GM18502 (cell line): Measurements from ENCODE around the gene INVS.
"Not testable (repeated sequence)": the region's sequence is repeated elsewhere in the genome, so short reads cannot be mapped to it uniquely, and the experiment has no call there.

ENCODE experiments used
- ATAC-seq: cut with Tn5 transposase; IDR thresholded peaks from one replicate; pipeline ENCODE4 v1.9.1; 2021; ENCODE audit warnings: mild to moderate bottlenecking; ENCODE audit not compliant: unreplicated experiment, poor library complexity

Gene INVS, protein sequence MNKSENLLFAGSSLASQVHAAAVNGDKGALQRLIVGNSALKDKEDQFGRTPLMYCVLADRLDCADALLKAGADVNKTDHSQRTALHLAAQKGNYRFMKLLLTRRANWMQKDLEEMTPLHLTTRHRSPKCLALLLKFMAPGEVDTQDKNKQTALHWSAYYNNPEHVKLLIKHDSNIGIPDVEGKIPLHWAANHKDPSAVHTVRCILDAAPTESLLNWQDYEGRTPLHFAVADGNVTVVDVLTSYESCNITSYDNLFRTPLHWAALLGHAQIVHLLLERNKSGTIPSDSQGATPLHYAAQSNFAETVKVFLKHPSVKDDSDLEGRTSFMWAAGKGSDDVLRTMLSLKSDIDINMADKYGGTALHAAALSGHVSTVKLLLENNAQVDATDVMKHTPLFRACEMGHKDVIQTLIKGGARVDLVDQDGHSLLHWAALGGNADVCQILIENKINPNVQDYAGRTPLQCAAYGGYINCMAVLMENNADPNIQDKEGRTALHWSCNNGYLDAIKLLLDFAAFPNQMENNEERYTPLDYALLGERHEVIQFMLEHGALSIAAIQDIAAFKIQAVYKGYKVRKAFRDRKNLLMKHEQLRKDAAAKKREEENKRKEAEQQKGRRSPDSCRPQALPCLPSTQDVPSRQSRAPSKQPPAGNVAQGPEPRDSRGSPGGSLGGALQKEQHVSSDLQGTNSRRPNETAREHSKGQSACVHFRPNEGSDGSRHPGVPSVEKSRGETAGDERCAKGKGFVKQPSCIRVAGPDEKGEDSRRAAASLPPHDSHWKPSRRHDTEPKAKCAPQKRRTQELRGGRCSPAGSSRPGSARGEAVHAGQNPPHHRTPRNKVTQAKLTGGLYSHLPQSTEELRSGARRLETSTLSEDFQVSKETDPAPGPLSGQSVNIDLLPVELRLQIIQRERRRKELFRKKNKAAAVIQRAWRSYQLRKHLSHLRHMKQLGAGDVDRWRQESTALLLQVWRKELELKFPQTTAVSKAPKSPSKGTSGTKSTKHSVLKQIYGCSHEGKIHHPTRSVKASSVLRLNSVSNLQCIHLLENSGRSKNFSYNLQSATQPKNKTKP

GRCh38 chr9:100098887-100099721, at the start of gene INVS, which contains the start of gene ERP44:
Gene INVS (plus strand): TSS chr9:100099243. CDS start chr9:100104522, 5,279 bp downstream.
Gene ERP44 (minus strand): TSS chr9:100099000. CDS start chr9:100098840, 160 bp downstream.
- peak; percentile 97 for ATAC-seq

- no peak for ATAC-seq
Observed at GRCh38 chr9:100049551-100049950, 49.5 kb upstream of the INVS start.

DNA sequence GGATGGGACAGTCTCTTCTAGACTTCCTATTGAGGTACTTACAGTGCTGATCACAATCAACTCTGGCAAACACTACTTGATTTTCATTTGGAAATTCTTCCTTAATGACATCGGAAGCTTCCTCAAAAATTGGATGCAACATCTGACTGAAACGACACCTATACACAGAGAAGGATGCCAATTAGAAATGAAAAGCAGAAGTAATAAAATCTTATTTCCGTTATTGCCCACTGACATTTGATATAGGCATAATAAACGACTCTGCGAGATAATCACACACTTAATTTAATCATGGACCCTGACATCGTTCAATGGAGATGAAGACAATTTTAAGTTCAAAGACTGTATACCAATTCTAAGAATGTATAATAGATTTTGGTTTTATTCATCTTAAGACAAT, 46.7 kb upstream of the INVS start:
- ATAC-seq, result no peak

GRCh38 chr9:100056561-100056960, 42.5 kb upstream of the INVS start:
- no peak for ATAC-seq

- no peak for ATAC-seq
Observed at GRCh38 chr9:100057624-100058023, 41.4 kb upstream of the INVS start.

DNA sequence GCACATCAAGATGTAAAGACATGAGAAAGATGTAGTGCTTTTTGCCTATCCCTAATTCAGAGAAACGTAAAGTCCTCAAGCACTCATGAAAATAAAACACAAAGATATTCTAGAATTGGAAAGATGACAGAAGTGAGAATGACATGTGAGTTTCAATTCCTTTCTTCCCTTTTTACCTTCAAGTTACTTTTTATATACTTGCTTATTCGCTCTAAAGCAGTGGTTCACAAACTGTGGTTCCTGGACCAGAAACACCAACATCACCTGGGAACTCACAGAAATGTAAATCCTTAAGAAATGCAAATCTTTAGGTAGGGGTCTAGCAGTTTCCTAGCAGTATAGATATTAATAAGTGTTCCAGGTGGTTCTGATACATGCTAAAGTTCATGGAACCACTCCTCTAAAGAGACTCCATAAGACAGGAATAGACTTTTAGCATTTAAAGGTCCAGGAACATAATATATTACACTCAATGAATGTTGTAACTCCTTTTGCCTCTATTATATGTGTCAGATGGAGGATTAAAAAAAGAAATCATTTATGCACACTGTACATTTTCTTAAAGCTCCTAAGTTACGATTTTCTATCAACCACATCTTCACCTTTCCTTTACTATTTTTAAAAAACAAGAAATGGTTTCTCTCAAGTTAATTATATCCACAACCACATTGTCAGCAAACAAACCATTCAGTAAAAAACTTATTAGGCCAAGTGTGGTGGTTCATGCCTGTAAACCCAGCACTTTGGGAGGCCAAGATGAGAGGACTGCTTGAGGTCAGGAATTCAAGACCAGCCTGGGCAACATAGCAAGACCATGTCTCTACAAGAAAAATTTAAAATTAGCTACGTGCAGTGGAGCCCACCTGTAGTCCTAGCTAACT, 40.1 kb upstream of the INVS start:
- peak; percentile 83 for ATAC-seq

GRCh38 chr9:100062683-100063082, 36.4 kb upstream of the INVS start:
- not testable (repeated sequence) for ATAC-seq

DNA sequence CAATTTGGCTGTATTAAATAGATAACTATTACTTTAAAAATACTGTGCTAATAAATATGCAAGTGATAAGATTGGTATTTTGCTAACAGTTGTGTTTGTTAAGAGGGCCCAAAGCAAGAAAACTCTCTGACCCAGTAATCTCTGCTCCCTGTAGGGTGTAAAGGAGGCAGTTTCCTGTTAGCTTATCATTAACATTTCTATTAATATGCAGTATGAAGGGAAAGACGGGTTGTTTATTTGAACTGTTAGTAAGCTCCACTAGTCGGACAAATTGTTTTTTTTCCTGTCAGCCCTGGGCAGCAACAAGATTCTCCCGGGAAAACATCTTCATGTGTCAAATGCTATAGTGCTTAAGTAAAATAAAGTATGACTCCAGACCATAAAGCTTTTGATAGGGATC, 35.9 kb upstream of the INVS start:
- no peak for ATAC-seq

DNA sequence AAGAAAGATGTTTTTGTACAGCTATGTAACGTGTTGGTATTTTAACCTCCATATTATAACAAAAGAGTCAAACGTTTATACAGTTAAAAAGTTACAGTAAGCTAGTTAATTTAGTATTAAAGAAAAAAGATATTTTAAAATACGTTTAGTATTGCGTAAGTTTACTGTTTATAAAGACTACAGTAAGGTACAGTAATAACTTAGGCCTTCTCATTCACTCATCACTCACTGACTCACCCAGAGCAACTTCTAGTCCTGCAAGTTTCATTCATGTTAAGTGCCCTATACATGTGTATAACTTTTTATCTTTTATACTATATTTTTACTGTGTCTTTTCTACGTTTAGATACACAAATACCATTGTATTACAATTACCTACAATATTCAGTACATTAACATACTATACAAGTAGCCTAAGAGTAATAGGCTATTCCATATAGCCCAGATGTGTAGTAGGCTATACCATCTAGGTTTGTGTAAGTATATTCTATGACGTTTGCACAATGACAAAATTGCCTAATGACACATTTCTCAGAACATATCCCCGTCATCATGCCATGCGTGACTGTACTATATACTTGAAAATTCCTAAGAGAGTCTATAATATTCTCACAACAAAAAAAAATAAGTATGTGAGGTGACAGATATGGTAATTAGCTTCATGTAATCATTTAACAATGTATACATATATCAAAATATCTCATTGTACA, 34.0 kb upstream of the INVS start:
- ATAC-seq, result no peak

GRCh38 chr9:100066539-100066938, 32.5 kb upstream of the INVS start:
- ATAC-seq, result peak; percentile 84

- not testable (repeated sequence) for ATAC-seq
Observed at GRCh38 chr9:100067990-100068389, 31.1 kb upstream of the INVS start.

DNA sequence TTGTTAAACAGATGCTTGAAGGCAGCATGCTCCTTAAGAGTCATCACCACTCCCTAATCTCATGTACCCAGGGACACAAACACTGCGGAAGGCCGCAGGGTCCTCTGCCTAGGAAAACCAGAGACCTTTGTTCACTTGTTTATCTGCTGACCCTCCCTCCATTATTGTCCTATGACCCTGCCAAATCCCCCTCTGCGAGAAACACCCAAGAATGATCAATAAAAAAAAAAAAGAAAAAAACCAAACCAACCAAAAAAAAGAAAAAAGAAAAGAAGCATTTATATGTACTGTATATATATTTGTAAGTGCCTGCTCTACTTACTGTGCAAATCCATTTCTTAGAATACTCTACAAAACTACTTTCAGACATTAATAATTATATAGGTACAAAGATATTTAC, 30.0 kb upstream of the INVS start:
- not testable (repeated sequence) for ATAC-seq

DNA sequence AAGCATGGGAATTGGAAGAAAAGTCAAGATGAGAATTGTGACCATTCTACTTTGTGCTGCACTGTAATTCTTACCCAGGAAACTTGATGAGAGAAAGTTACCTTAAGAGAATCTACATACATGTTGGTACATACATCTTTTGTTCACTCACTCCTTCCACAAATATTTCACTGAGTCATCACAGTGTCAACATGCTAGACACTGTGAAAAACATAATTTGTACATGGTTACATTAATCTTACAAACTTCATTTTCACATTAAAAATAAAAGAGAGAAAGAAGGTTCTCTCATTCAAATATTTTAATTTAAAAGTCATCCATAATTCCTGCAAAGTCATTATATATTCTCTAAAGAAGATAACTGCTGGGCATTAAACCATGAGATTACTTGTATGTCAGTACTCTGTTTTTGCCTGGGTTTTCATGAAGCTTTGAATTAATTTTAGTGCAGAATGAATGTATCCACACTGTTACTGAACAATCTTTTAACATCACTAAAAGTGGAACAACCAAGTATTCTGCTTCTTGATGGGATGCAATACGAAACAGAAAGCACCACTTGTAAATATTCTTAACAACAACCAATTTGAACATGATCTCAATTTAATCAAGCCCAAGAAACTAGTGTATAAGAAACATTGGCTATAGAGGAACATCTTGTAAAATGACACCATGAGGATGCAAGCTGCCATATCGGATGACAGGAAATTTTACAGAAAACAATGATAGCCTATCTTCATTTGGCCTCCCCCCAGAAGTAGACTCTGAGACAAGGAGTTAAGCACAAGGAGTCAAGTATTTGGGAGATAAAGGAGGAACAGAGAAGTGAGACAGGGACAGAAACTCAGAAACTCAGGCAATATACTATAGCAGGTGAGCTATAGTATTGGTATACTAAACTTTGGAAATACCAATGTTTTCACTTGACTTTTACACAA, 28.7 kb upstream of the INVS start:
- no peak for ATAC-seq

DNA sequence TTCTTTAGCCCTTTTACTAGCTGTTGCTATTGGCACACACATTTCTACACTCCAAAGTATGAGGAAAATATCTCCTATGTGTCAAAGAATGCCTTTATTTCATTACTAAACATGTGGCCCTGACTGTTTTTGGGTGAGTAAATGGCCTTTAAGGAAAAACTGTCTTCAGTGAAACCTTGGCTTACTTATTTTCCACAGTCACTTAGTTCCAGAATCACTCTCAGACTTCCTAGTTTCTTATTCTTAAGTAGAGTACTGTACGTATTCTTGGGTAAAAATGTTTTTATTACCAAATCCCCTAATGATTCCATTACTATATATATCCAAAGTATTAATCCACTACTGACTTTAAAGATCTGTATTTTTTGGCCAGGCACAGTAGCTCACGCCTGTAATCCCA, 27.8 kb upstream of the INVS start:
- ATAC-seq, result no peak

DNA sequence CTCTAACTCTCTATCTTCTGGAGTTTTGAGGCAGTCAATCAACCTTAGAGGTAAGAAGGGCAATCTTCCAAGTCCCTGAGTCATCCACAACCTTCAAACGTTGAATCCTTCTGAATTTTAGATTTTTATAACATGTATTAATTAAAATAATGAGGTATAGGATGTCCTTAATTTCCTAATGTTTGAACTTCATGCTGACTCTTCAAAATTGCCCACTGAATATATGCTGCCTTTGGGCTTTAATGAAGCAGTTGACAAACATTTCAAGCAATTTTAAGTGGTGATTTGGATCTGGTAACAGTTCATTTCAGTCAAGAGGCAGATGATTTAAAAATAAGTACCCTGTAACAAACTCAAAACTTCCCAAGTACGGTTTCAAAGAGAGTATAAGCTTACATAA, 26.2 kb upstream of the INVS start:
- ATAC-seq, result no peak

DNA sequence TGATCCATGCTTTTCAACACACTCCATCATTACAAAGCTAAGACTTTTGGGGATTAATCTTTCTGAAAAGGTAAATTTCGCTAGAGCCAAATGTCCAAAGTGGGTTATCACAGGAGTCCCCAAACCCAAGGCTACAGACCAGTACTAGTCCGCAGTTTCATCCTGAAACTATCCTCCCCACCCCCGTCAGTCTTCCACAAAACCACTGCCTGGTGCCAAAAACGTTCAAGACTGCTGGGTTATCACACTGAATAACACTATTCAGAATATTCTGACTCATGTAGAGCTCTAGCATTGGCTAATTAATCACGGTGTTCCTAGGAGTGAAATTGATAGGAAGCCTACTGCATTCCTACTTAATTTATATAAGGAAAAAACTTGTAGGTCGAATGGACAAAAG, 24.9 kb upstream of the INVS start:
- no peak for ATAC-seq

GRCh38 chr9:100074989-100075388, 24.1 kb upstream of the INVS start:
- no peak for ATAC-seq
